GM23338 (cell line): ENCODE measurements around the gene ZXDC. TPM values are rescaled to one million over a fixed set of nuclear protein-coding genes. Genes with fewer than 3 reads are reported as not detected.

ENCODE experiments used
- ATAC-seq: fragments of 200-7000 bp; cut with Tn5 transposase; 3 replicates; pipeline ENCODE4 v1.9.1; 2020
- DNase-seq: peaks from one replicate; pipeline ENCODE4 v3.0.0-alpha.2; 2015; ENCODE audit warnings: low spot score
- H2AFZ ChIP-seq: fragments of 200-600 bp; sonication (generic); 2 replicates; pipeline ENCODE4 v1.8.0; 2016; ENCODE audit warnings: antibody characterized with exemption, mild to moderate bottlenecking, moderate library complexity
- H3F3A ChIP-seq: fragments of 200-600 bp; sonication (generic); replicated peaks from 2 replicates; pipeline ENCODE4 v1.8.0; 2017; ENCODE audit warnings: antibody characterized with exemption, mixed run types, low read depth
- H3K27ac ChIP-seq: fragments of 200-600 bp; sonication (generic); 2 replicates; pipeline ENCODE4 v1.6.1; 2016; ENCODE audit warnings: low read depth
- H3K27me3 ChIP-seq: fragments of 200-600 bp; sonication (generic); 2 replicates; pipeline ENCODE4 v1.8.0; 2016; ENCODE audit warnings: mild to moderate bottlenecking, mixed run types, moderate library complexity; ENCODE audit not compliant: insufficient read depth
- H3K36me3 ChIP-seq: fragments of 200-600 bp; sonication (generic); 2 replicates; pipeline ENCODE4 v1.8.0; 2016; ENCODE audit warnings: mild to moderate bottlenecking; ENCODE audit not compliant: insufficient read depth
- H3K4me1 ChIP-seq: fragments of 200-600 bp; sonication (generic); 2 replicates; pipeline ENCODE4 v1.8.0; 2016; ENCODE audit warnings: mild to moderate bottlenecking, moderate library complexity; ENCODE audit not compliant: insufficient read depth
- H3K4me2 ChIP-seq: fragments of 200-600 bp; sonication (generic); 2 replicates; pipeline ENCODE4 v1.7.1; 2017; ENCODE audit warnings: mixed run types
- H3K4me3 ChIP-seq: fragments of 200-600 bp; sonication (generic); 2 replicates; pipeline ENCODE4 v1.6.1; 2016; ENCODE audit warnings: mixed run types
- H3K79me2 ChIP-seq: fragments of 200-600 bp; sonication (generic); replicated peaks from 2 replicates; pipeline ENCODE4 v1.8.0; 2017; ENCODE audit warnings: mild to moderate bottlenecking; ENCODE audit not compliant: insufficient read depth
- H3K9me2 ChIP-seq: fragments of 200-600 bp; sonication (generic); 2 replicates; pipeline ENCODE4 v1.8.0; 2017; ENCODE audit not compliant: insufficient read depth
- H4K20me1 ChIP-seq: fragments of 200-600 bp; sonication (generic); replicated peaks from 2 replicates; pipeline ENCODE4 v1.8.0; 2017; ENCODE audit warnings: mild to moderate bottlenecking; ENCODE audit not compliant: insufficient read depth
- H3K27ac Mint-ChIP-seq: 2 replicates; pipeline ENCODE4 v1.8.0; 2020; ENCODE audit warnings: inconsistent platforms, mild to moderate bottlenecking, moderate library complexity, mixed read lengths
- H3K27me3 Mint-ChIP-seq: 3 replicates; pipeline ENCODE4 v1.8.0; 2022; ENCODE audit warnings: low read depth, mild to moderate bottlenecking, moderate library complexity, mixed read lengths, inconsistent platforms; ENCODE audit not compliant: insufficient read depth, poor library complexity
- H3K36me3 Mint-ChIP-seq: 3 replicates; pipeline ENCODE4 v1.8.0; 2021; ENCODE audit warnings: low read depth, mild to moderate bottlenecking, inconsistent platforms, moderate library complexity, mixed read lengths
- H3K4me1 Mint-ChIP-seq: 3 replicates; pipeline ENCODE4 v1.8.0; 2020; ENCODE audit warnings: mild to moderate bottlenecking, inconsistent platforms, mixed read lengths
- H3K4me3 Mint-ChIP-seq: 3 replicates; pipeline ENCODE4 v1.8.0; 2021; ENCODE audit warnings: moderate library complexity, mild to moderate bottlenecking, inconsistent platforms, mixed read lengths
- H3K9me3 Mint-ChIP-seq: 3 replicates; pipeline ENCODE4 v1.8.0; 2020; ENCODE audit warnings: moderate library complexity, mild to moderate bottlenecking, inconsistent platforms, mixed read lengths
- CREB1 ChIP-seq: fragments of 250-450 bp; sonication (Bioruptor Pico); IDR thresholded peaks from 2 replicates; pipeline ENCODE4 v1.5.0; 2020; ENCODE audit warnings: low read depth, mild to moderate bottlenecking, moderate library complexity
- EZH2 ChIP-seq: fragments of 200-600 bp; sonication (generic); IDR thresholded peaks from one replicate; pipeline ENCODE4 v1.8.0; 2017; ENCODE audit warnings: antibody characterized with exemption, mild to moderate bottlenecking, low read depth; ENCODE audit not compliant: unreplicated experiment
- EZH2phosphoT487 ChIP-seq: fragments of 200-600 bp; sonication (generic); IDR thresholded peaks from one replicate; pipeline ENCODE4 v1.8.1; 2018; ENCODE audit warnings: antibody characterized with exemption; ENCODE audit not compliant: unreplicated experiment
- JUNB ChIP-seq: IDR thresholded peaks from one replicate; pipeline ENCODE4 v1.6.1; 2016; ENCODE audit warnings: antibody characterized with exemption; ENCODE audit not compliant: unreplicated experiment
- NANOG ChIP-seq: IDR thresholded peaks from 2 replicates; pipeline ENCODE4 v1.6.1; 2016; ENCODE audit warnings: antibody characterized with exemption, borderline replicate concordance
- POLR2AphosphoS5 ChIP-seq: IDR thresholded peaks from 2 replicates; pipeline ENCODE4 v1.6.1; 2016; ENCODE audit warnings: antibody characterized with exemption, low read depth
- STAT1 ChIP-seq: IDR thresholded peaks from one replicate; pipeline ENCODE4 v1.6.1; 2016; ENCODE audit warnings: antibody characterized with exemption; ENCODE audit not compliant: unreplicated experiment
- ZNF114 ChIP-seq: fragments of 250-450 bp; sonication (Bioruptor Pico); IDR thresholded peaks from 2 replicates; pipeline ENCODE4 v1.5.0; 2020; ENCODE audit warnings: mild to moderate bottlenecking, moderate library complexity
- ZNF331 ChIP-seq: fragments of 250-450 bp; sonication (Bioruptor Pico); IDR thresholded peaks from 2 replicates; pipeline ENCODE4 v1.5.0; 2020; ENCODE audit warnings: low read depth, mild to moderate bottlenecking, moderate library complexity
- ZNF462 ChIP-seq: fragments of 250-450 bp; sonication (Bioruptor Pico); IDR thresholded peaks from 2 replicates; pipeline ENCODE4 v1.5.0; 2020; ENCODE audit warnings: mild to moderate bottlenecking, moderate library complexity
- polyA plus RNA-seq: library from polyadenylated mRNA; unstranded; fragments of >200 nt; fragmentation: Nextera tagmentation; extraction: Ambion mirVana; gene quantifications from 2 replicates; pipeline ENCODE4 v1.2.1, GENCODE V29; 2016
- total RNA-seq: library from RNA; depleted of rRNA; stranded (reverse); fragments of >200 nt; shearing (Covaris generic); gene quantifications from 2 replicates; pipeline ENCODE4 v1.2.3, GENCODE V29; 2014
- TF ChIP-seq, protein P1 (sequence below), 2 experiments: fragments of 200-600 bp in 1 of 2; sonication (generic) in 1 of 2; conservative IDR thresholded peaks; 2 replicates each; pipeline versions ENCODE4 v1.5.1 to v1.6.1; 2016 to 2017; ENCODE audit warnings: antibody characterized with exemption in 2 of 2, low read depth in 2 of 2, mild to moderate bottlenecking in 2 of 2, moderate library complexity in 1 of 2
- TF ChIP-seq, protein P2 (sequence below): IDR thresholded peaks from 2 replicates; pipeline ENCODE4 v1.6.1; 2016; ENCODE audit warnings: antibody characterized with exemption
- TF ChIP-seq, protein P3 (sequence below): IDR thresholded peaks from one replicate; pipeline ENCODE4 v1.6.1; 2018; ENCODE audit warnings: antibody characterized with exemption; ENCODE audit not compliant: unreplicated experiment

Gene ZXDC
- total and polyA plus RNA-seq, 2 experiments from 2014 or later = 5.7 to 45.1 TPM

DNA sequence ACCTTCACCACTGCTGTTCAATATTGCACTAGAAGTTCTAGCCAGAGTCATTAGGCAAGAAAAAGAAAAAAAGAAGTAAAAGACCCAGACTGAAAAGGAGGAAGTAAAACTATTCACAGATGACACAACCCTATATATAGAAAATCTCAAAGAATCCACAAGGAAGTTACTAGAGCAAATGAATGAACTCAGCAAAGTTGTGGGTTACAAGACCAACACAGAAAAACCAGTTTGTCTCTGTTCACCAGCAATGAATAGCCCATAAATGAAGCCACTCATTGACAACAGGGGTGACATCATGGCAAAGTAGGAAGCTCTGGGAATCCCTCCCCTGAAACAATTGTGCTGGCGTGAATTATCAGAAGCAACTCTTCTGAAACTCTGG lies 76.3 kb downstream of the ZXDC start:
- peaks cover 25% of the 10 kb centered on the region for H3K4me1 Mint-ChIP-seq
- Histone ChIP-seq H2AFZ (no peak overlapping the region), H3K27me3 (peaks cover 19% of the 10 kb centered on the region), H3F3A (no peaks in the 10 kb centered on the region), H3K4me2 (no peak overlapping the region), H3K36me3 (no peaks in the 10 kb centered on the region), H3K79me2 (no peaks in the 10 kb centered on the region), H3K4me1 (peaks cover 4% of the 10 kb centered on the region; the same call in 1 of the 2 replicates), H3K9me2 (no peaks in the 10 kb centered on the region), H3K4me3 (no peak overlapping the region), H3K27ac (no peak overlapping the region), H4K20me1 (no peaks in the 10 kb centered on the region)
- H3K9me3 Mint-ChIP-seq = no peaks in the 10 kb centered on the region
- DNase-seq = no peak
- H3K27ac Mint-ChIP-seq = no peak overlapping the region
- H3K27me3 Mint-ChIP-seq = peaks cover 18% of the 10 kb centered on the region
- no peaks in the 10 kb centered on the region; the same call in 2 of the 3 replicates for H3K36me3 Mint-ChIP-seq
- no peak overlapping the region for H3K4me3 Mint-ChIP-seq
- ATAC-seq = no peak
- TF ChIP-seq ZNF114 (CRISPR knock-in tag) (no peak), POLR2AphosphoS5 (no peak), ZNF331 (CRISPR knock-in tag) (no peak), CREB1 (CRISPR knock-in tag) (no peak), EZH2 (no peak), ZNF462 (CRISPR knock-in tag) (no peak), STAT1 (no peak), EZH2phosphoT487 (no peak), JUNB (no peak), NANOG (no peak)
- TF ChIP-seq, protein P1, sequence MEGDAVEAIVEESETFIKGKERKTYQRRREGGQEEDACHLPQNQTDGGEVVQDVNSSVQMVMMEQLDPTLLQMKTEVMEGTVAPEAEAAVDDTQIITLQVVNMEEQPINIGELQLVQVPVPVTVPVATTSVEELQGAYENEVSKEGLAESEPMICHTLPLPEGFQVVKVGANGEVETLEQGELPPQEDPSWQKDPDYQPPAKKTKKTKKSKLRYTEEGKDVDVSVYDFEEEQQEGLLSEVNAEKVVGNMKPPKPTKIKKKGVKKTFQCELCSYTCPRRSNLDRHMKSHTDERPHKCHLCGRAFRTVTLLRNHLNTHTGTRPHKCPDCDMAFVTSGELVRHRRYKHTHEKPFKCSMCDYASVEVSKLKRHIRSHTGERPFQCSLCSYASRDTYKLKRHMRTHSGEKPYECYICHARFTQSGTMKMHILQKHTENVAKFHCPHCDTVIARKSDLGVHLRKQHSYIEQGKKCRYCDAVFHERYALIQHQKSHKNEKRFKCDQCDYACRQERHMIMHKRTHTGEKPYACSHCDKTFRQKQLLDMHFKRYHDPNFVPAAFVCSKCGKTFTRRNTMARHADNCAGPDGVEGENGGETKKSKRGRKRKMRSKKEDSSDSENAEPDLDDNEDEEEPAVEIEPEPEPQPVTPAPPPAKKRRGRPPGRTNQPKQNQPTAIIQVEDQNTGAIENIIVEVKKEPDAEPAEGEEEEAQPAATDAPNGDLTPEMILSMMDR (conservative IDR thresholded peaks at IDR 0.05; ENCODE audit: low read depth in 2 of 2) = no peak
- TF ChIP-seq, protein P2, sequence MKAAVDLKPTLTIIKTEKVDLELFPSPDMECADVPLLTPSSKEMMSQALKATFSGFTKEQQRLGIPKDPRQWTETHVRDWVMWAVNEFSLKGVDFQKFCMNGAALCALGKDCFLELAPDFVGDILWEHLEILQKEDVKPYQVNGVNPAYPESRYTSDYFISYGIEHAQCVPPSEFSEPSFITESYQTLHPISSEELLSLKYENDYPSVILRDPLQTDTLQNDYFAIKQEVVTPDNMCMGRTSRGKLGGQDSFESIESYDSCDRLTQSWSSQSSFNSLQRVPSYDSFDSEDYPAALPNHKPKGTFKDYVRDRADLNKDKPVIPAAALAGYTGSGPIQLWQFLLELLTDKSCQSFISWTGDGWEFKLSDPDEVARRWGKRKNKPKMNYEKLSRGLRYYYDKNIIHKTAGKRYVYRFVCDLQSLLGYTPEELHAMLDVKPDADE = no peak
- TF ChIP-seq, protein P3, sequence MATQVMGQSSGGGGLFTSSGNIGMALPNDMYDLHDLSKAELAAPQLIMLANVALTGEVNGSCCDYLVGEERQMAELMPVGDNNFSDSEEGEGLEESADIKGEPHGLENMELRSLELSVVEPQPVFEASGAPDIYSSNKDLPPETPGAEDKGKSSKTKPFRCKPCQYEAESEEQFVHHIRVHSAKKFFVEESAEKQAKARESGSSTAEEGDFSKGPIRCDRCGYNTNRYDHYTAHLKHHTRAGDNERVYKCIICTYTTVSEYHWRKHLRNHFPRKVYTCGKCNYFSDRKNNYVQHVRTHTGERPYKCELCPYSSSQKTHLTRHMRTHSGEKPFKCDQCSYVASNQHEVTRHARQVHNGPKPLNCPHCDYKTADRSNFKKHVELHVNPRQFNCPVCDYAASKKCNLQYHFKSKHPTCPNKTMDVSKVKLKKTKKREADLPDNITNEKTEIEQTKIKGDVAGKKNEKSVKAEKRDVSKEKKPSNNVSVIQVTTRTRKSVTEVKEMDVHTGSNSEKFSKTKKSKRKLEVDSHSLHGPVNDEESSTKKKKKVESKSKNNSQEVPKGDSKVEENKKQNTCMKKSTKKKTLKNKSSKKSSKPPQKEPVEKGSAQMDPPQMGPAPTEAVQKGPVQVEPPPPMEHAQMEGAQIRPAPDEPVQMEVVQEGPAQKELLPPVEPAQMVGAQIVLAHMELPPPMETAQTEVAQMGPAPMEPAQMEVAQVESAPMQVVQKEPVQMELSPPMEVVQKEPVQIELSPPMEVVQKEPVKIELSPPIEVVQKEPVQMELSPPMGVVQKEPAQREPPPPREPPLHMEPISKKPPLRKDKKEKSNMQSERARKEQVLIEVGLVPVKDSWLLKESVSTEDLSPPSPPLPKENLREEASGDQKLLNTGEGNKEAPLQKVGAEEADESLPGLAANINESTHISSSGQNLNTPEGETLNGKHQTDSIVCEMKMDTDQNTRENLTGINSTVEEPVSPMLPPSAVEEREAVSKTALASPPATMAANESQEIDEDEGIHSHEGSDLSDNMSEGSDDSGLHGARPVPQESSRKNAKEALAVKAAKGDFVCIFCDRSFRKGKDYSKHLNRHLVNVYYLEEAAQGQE = no peak
